Mesenteric fat pad (tissue), 1 donor: ENCODE measurements around the gene PKP1. TPM values are rescaled to one million over a fixed set of nuclear protein-coding genes. Genes with fewer than 3 reads are reported as not detected.

Source experiments
- DNase-seq: peaks from one replicate; pipeline ENCODE4 v3.0.0-alpha.2; 2020; ENCODE audit warnings: low spot score
- total RNA-seq: library from RNA; stranded (reverse); fragmentation: NEBNext Ultra II Directional; extraction: Animal tissue kit (Norgen Biotek cat#: 25700); gene quantifications from one replicate; pipeline ENCODE4 v1.2.1, GENCODE V29; 2021
- donor health status: DM: yes; HTN: yes; CAD: no.

PKP1 gene
- total RNA-seq, 1 donor from 2014 or later: 11.5 TPM

GRCh38 chr1:201280884-201281283 lies 2.4 kb upstream of the PKP1 start:
- no peak for DNase-seq

- no peak for DNase-seq
Observed at GRCh38 chr1:201281573-201281972, 1.7 kb upstream of the PKP1 start.

- no peak for DNase-seq
Observed at GRCh38 chr1:201282216-201282615, 1.1 kb upstream of the PKP1 start.

- no peak for DNase-seq
Observed at GRCh38 chr1:201283836-201284553, 689 bp downstream of the PKP1 start.

GRCh38 chr1:201284636-201285035 lies 1.3 kb downstream of the PKP1 start:
- no peak for DNase-seq

- no peak for DNase-seq
Observed at GRCh38 chr1:201285846-201286245, 2.5 kb downstream of the PKP1 start.

- no peak for DNase-seq
Observed at GRCh38 chr1:201286445-201286844, 3.1 kb downstream of the PKP1 start.

GRCh38 chr1:201288007-201288406 lies 4.7 kb downstream of the PKP1 start:
- no peak for DNase-seq

GRCh38 chr1:201288765-201289164 lies 5.5 kb downstream of the PKP1 start:
- no peak for DNase-seq

- DNase-seq: no peak
Observed at GRCh38 chr1:201290551-201290950, 7.2 kb downstream of the PKP1 start.

- no peak for DNase-seq
Observed at GRCh38 chr1:201291916-201292315, 8.6 kb downstream of the PKP1 start.

GRCh38 chr1:201294876-201295275 lies 11.6 kb downstream of the PKP1 start:
- DNase-seq: no peak

- DNase-seq: no peak
Observed at GRCh38 chr1:201295346-201295745, 12.0 kb downstream of the PKP1 start.

- no peak for DNase-seq
Observed at GRCh38 chr1:201295861-201296260, 12.6 kb downstream of the PKP1 start.

- no peak for DNase-seq
Observed at GRCh38 chr1:201296352-201296751, 13.0 kb downstream of the PKP1 start.

GRCh38 chr1:201298396-201299381 lies 15.4 kb downstream of the PKP1 start:
- no peak for DNase-seq

- DNase-seq: no peak
Observed at GRCh38 chr1:201299968-201300367, 16.7 kb downstream of the PKP1 start.

GRCh38 chr1:201300641-201301040 lies 17.3 kb downstream of the PKP1 start:
- no peak for DNase-seq

- DNase-seq: no peak
Observed at GRCh38 chr1:201302163-201303152, 19.2 kb downstream of the PKP1 start.

GRCh38 chr1:201304126-201304525 lies 20.8 kb downstream of the PKP1 start:
- no peak for DNase-seq

GRCh38 chr1:201305815-201306214 lies 22.5 kb downstream of the PKP1 start:
- no peak for DNase-seq
